A549 (cell line): ENCODE data around the gene ECE1. TPM values are rescaled to one million over a fixed set of nuclear protein-coding genes. Genes with fewer than 3 reads are reported as not detected.

Experiments
- ATAC-seq, 2 experiments: fragments of 200-7000 bp in 1 of 2; fragments of >200 bp in 1 of 2; cut with Nextera tagmentation in 1 of 2; cut with Tn5 transposase in 1 of 2; 3 replicates each; pipeline versions ENCODE4 v1.8.0 to v1.9.1; 2018 to 2020; ENCODE audit warnings: mild to moderate bottlenecking in 1 of 2, moderate library complexity in 1 of 2
- CTCF ChIA-PET: fragments of 300-600 bp; sonication (Branson Sonifier 250); formaldehyde crosslinking; extraction: SDS; loops from one replicate; lab custom pipeline; 2021; ENCODE audit warnings: antibody characterized with exemption, inconsistent platforms; lab: Yijun Ruan, JAX
- POLR2A ChIA-PET: fragments of 350-600 bp; formaldehyde crosslinking; extraction: SDS; loops from one replicate; lab custom pipeline; 2021; ENCODE audit warnings: antibody characterized with exemption, inconsistent platforms; lab: Yijun Ruan, JAX
- DNase-seq, 2 experiments: peaks; one replicate each; pipeline versions ENCODE4 v3.0.0 to v3.0.0-alpha.2; 2011 to 2016; ENCODE audit warnings: low read depth in 1 of 2, low spot score in 1 of 2
- FAIRE-seq: peaks from 2 replicates; lab custom pipeline; 2011; peaks lifted over from hg19 to GRCh38; lab: Jason Lieb, UNC
- H3K27ac ChIP-seq, 2 experiments: fragments of >200 bp; sonication (Bioruptor Twin); formaldehyde crosslinking; 3 replicates each; pipeline ENCODE4 v1.5.1; 2016 to 2017
- H3K4me1 ChIP-seq: fragments of >200 bp; sonication (Bioruptor Twin); formaldehyde crosslinking; 3 replicates; pipeline ENCODE4 v1.6.1; 2016
- H3K4me2 ChIP-seq: fragments of >200 bp; sonication (Bioruptor Twin); formaldehyde crosslinking; 3 replicates; pipeline ENCODE4 v1.6.1; 2016
- H3K4me3 ChIP-seq: fragments of >200 bp; sonication (Bioruptor Twin); formaldehyde crosslinking; 3 replicates; pipeline ENCODE4 v1.5.1; 2016
- H3K9me3 ChIP-seq: fragments of >200 bp; sonication (Bioruptor Twin); formaldehyde crosslinking; 3 replicates; pipeline ENCODE4 v1.6.1; 2016
- ATOH8 ChIP-seq: fragments of 250-450 bp; sonication (Bioruptor Pico); IDR thresholded peaks from 2 replicates; pipeline ENCODE4 v1.5.0; 2020; ENCODE audit warnings: low read depth, mild to moderate bottlenecking, moderate library complexity
- BCL3 ChIP-seq: fragments of >200 bp; sonication (Bioruptor Twin); formaldehyde crosslinking; IDR thresholded peaks from 3 replicates; pipeline ENCODE4 v1.6.1; 2016
- CBX2 ChIP-seq: fragments of 200-600 bp; sonication (generic); IDR thresholded peaks from 2 replicates; pipeline ENCODE4 v1.6.1; 2016; ENCODE audit warnings: low read depth, mild to moderate bottlenecking, borderline replicate concordance
- CBX8 ChIP-seq: fragments of 200-600 bp; sonication (generic); IDR thresholded peaks from 2 replicates; pipeline ENCODE4 v1.6.1; 2016
- CEBPB ChIP-seq, 2 experiments: fragments of >200 bp in 1 of 2; sonication (Bioruptor Twin) in 1 of 2; formaldehyde crosslinking in 1 of 2; IDR thresholded peaks; 2 replicates each; pipeline ENCODE4 v1.6.1; 2012 to 2016
- CHD2 ChIP-seq: fragments of 150-350 bp; IDR thresholded peaks from 2 replicates; pipeline ENCODE4 v1.6.1; 2014; ENCODE audit warnings: low read length; ENCODE audit not compliant: partially characterized antibody
- CHD4 ChIP-seq: fragments of 200-600 bp; sonication (generic); IDR thresholded peaks from 2 replicates; pipeline ENCODE4 v1.6.1; 2016; ENCODE audit warnings: antibody characterized with exemption, mild to moderate bottlenecking, borderline replicate concordance
- E2F6 ChIP-seq: IDR thresholded peaks from 2 replicates; pipeline ENCODE4 v1.6.1; 2012; ENCODE audit warnings: low read depth, borderline replicate concordance
- EHF ChIP-seq: fragments of 250-450 bp; sonication (Bioruptor Pico); IDR thresholded peaks from 2 replicates; pipeline ENCODE4 v1.5.0; 2020; ENCODE audit warnings: mild to moderate bottlenecking
- EHMT2 ChIP-seq: fragments of 200-600 bp; sonication (generic); IDR thresholded peaks from 2 replicates; pipeline ENCODE4 v1.6.1; 2016; ENCODE audit warnings: antibody characterized with exemption, low read depth, mild to moderate bottlenecking, moderate library complexity
- ELK1 ChIP-seq: fragments of 150-350 bp; IDR thresholded peaks from 2 replicates; pipeline ENCODE4 v1.6.1; 2014; ENCODE audit warnings: low read depth, mild to moderate bottlenecking, low read length
- EP300 ChIP-seq, 2 experiments: fragments of >200 bp; sonication (Bioruptor Twin); formaldehyde crosslinking; IDR thresholded peaks; 2 replicates in 1 of 2; 3 replicates in 1 of 2; pipeline ENCODE4 v1.6.1; 2016 to 2017
- FOSL2 ChIP-seq, 2 experiments: fragments of 450-650 bp in 1 of 2; fragments of >200 bp in 1 of 2; sonication (Bioruptor Twin) in 1 of 2; formaldehyde crosslinking; IDR thresholded peaks; 2 replicates each; pipeline versions ENCODE4 v1.5.0 to v1.6.1; 2016 to 2020; ENCODE audit warnings: mild to moderate bottlenecking in 1 of 2, moderate library complexity in 1 of 2
- HES2 ChIP-seq: fragments of >200 bp; sonication (Bioruptor Twin); formaldehyde crosslinking; IDR thresholded peaks from 2 replicates; pipeline ENCODE4 v1.6.1; 2016
- KDM1A ChIP-seq: fragments of 200-600 bp; sonication (generic); IDR thresholded peaks from 2 replicates; pipeline ENCODE4 v1.6.1; 2016; ENCODE audit warnings: low read depth, mild to moderate bottlenecking
- KDM5A ChIP-seq: fragments of 200-600 bp; sonication (generic); IDR thresholded peaks from 2 replicates; pipeline ENCODE4 v1.6.1; 2016; ENCODE audit warnings: antibody characterized with exemption, mild to moderate bottlenecking
- MAZ ChIP-seq: fragments of 150-350 bp; IDR thresholded peaks from 2 replicates; pipeline ENCODE4 v1.6.1; 2014; ENCODE audit warnings: antibody characterized with exemption, low read depth, low read length, borderline replicate concordance
- MYC ChIP-seq: IDR thresholded peaks from 2 replicates; pipeline ENCODE4 v1.6.1; 2012; ENCODE audit warnings: mild to moderate bottlenecking, inconsistent platforms, low read length, improper control_type of control experiment, borderline replicate concordance
- RCOR1 ChIP-seq: fragments of 150-350 bp; IDR thresholded peaks from 2 replicates; pipeline ENCODE4 v1.6.1; 2014; ENCODE audit warnings: antibody characterized with exemption, low read length, low read depth
- REST ChIP-seq: fragments of 200-600 bp; sonication (generic); IDR thresholded peaks from 2 replicates; pipeline ENCODE4 v1.6.1; 2016; ENCODE audit warnings: antibody characterized with exemption, mild to moderate bottlenecking, moderate library complexity
- ZFP36 ChIP-seq: fragments of 450-650 bp; IDR thresholded peaks from 2 replicates; pipeline ENCODE4 v1.6.1; 2014; ENCODE audit warnings: borderline replicate concordance; ENCODE audit not compliant: partially characterized antibody
- ZNF302 ChIP-seq: fragments of 250-450 bp; sonication (Bioruptor Pico); IDR thresholded peaks from 2 replicates; pipeline ENCODE4 v1.9.0; 2021; ENCODE audit warnings: inconsistent platforms, mild to moderate bottlenecking, moderate library complexity
- WGBS: methylation state at CpG from one replicate; pipeline ENCODE4 v1.1.6; 2017; ENCODE audit errors: missing lambda C conversion rate; 5-methylcytosine and 5-hydroxymethylcytosine counted together
- polyA plus RNA-seq, 4 experiments: library from polyadenylated mRNA; depleted of rRNA in 3 of 4; stranded (reverse); fragments of >200 nt; fragmentation: RNase III in 1 of 4; extraction: RNeasy Plus Mini Kit Qiagen cat#74134 plus additional on column Dnase treatment in 1 of 4; gene quantifications; 2 replicates in 3 of 4; 3 replicates in 1 of 4; pipeline ENCODE4 v1.2.3, GENCODE V29; 2011 to 2017

ECE1 gene
- polyA plus RNA-seq, 2 of the 4 experiments (the other 2 are of a cell fraction): 45.7 to 86.4 TPM

- no peaks in the 10 kb centered on the region for H3K9me3 ChIP-seq
- peak overlapping the region in 1 of 2 experiments; percentile 29; a peak in 2 of 6 replicates for H3K27ac ChIP-seq
- H3K4me3 ChIP-seq: no peak overlapping the region
- no peak for ATAC-seq
- 0 out of 3 replicates have a peak overlapping the region, but pooled peaks have one; percentile 17 for H3K4me2 ChIP-seq
- no peak for FAIRE-seq
- no peak for DNase-seq
- H3K4me1 ChIP-seq: peaks cover 51% of the 10 kb centered on the region
- POLR2A ChIA-PET: no interaction called here
- WGBS: 100% methylated on average over 2 of the region's 6 CpGs
- CTCF ChIA-PET: interaction anchor here (0.9 to 2.8 kb wide), 11 partner anchors 8 to 82 kb away, joined by 3 to 15 read pairs (median 4); no protein-coding TSS in a partner anchor
- no peak for TF ChIP-seq EP300 (IDR thresholded peaks at IDR 0.05)
- TF ChIP-seq RCOR1: no peak
- no peak for TF ChIP-seq CHD4
- no peak for TF ChIP-seq ELK1
These were observed 23.1 kb upstream of the ECE1 start for GRCh38 chr1:21313203-21313885.

- 76% methylated on average over 4 of the region's 4 CpGs for WGBS
- peak in 1 of 2 experiments; percentile 24; a peak in 1 of 4 replicates for TF ChIP-seq CEBPB (IDR thresholded peaks at IDR 0.05)
- no peak for TF ChIP-seq MAZ
- POLR2A ChIA-PET: no interaction called here
- FAIRE-seq: no peak
- Histone ChIP-seq H3K27ac (peak overlapping the region in 1 of 2 experiments; percentile 29; a peak in 1 of 6 replicates), H3K4me3 (no peak overlapping the region), H3K4me2 (0 out of 3 replicates have a peak overlapping the region, but pooled peaks have one; percentile 17), H3K9me3 (no peaks in the 10 kb centered on the region), H3K4me1 (peaks cover 55% of the 10 kb centered on the region)
- CTCF ChIA-PET: interaction anchor here (1.0 to 2.8 kb wide), 7 partner anchors 9 to 81 kb away, joined by 3 to 13 read pairs (median 4); no protein-coding TSS in a partner anchor
- ATAC-seq: no peak
- no peak for DNase-seq
These were observed 22.2 kb upstream of the ECE1 start for GRCh38 chr1:21312407-21312992.

- TF ChIP-seq RCOR1 (no peak), ZFP36 (no peak), KDM1A (no peak), CBX2 (no peak), CHD4 (no peak), ATOH8 (CRISPR knock-in tag) (no peak), E2F6 (no peak), KDM5A (no peak), MYC (no peak), HES2 (no peak), EHF (CRISPR knock-in tag) (no peak), ZNF302 (CRISPR knock-in tag) (no peak), CBX8 (no peak), REST (no peak), EP300 (IDR thresholded peaks at IDR 0.05) (no peak), CHD2 (no peak), FOSL2 (IDR thresholded peaks at IDR 0.05) (no peak), FOSL2 (CRISPR knock-in tag; IDR thresholded peaks at IDR 0.05) (no peak), EHMT2 (no peak), BCL3 (no peak)
- ChIA-PET POLR2A (no interaction called here), CTCF (interaction anchor here (1.3 to 2.8 kb wide), 3 partner anchors 56 to 60 kb away, joined by 3 to 13 read pairs (median 4); no protein-coding TSS in a partner anchor)
- H3K27ac ChIP-seq: 0 out of 6 replicates have a peak overlapping the region, but pooled peaks of 1 of the 2 experiments have one; percentile 30
- FAIRE-seq (no peak), DNase-seq (no peak), ATAC-seq (no peak)
- H3K4me1 ChIP-seq: peaks cover 57% of the 10 kb centered on the region
- 95% methylated on average over 5 of the region's 6 CpGs for WGBS
- H3K4me3 ChIP-seq: no peak overlapping the region
- no peak overlapping the region for H3K4me2 ChIP-seq
- no peaks in the 10 kb centered on the region for H3K9me3 ChIP-seq
These were observed 20.8 kb upstream of the ECE1 start for GRCh38 chr1:21311016-21311415.
